Measurements from ENCODE around the gene TNFSF12.

TNFSF12 gene

DNA sequence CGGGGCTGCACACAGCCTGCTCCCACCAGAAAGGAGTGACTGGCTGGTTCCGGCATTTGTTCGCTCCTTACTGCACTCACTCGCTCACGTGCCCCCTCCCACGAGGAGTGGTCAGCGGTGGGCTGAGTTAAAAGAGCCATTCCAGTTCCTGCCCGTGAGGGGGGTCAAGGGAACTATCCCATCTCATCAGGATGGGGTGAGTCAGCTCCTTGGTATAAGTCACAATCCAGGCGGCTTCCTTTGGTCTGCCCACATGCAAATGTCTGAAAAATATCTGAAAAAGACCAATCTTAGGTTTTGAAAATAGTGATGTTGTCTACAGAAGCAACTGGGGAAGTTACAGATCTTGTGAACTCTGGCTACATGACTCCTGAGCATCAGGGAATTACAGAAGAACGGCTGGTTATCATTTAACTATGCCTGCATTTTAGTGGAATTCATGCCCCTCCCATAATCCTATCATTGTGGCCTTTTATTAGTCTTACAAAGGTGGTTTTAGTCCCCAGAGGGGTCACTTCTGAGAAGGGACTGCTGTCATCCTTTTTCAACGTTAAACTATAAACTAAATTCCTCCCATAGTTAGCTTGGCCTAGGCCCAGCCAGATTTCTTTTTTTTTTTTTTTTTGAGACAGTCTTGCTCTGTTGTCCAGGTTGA lies 9.8 kb upstream of the TNFSF12 start:
- FAIRE-seq (no peak), DNase-seq (ENCODE audit: extremely low spot score, insufficient read length, low read depth) (no peak)

DNA sequence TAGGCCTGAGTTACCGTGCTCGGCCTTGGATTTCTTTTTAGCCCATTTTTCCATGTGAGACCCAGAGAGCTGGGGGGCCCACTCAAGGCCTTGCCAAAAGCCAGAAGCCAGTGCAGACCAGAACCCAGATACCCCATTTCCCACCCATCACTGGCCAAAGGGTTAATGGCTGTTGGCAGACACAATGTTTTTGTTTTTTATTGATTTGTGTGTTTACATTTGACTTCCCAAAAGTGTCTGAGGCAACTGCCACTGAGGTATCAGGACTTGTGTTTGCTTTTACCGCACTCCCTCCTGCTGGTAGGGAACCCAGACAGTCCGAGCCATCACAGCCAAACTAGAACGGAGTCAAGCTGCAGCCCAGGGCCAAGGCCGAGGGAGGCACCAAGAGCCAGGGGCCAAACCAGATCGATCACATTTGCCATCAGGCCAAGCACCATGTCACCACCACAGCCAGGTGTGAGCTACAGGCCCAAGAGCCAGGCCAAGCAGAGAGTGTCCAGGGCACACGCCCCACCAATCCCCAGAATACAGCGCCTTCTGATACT lies 7.7 kb upstream of the TNFSF12 start:
- FAIRE-seq (no peak), DNase-seq (ENCODE audit: extremely low spot score, insufficient read length, low read depth) (no peak)

GRCh38 chr17:7544911-7545310 lies 3.9 kb upstream of the TNFSF12 start:
- FAIRE-seq = no peak

GRCh38 chr17:7549401-7550055 lies 670 bp downstream of the TNFSF12 start:
- DNase-seq (ENCODE audit: extremely low spot score, insufficient read length, low read depth) (no peak), FAIRE-seq (peak; percentile 41)

More at GRCh38 chr17:7544911-7545310, 3.9 kb upstream of the TNFSF12 start:
- DNase-seq (ENCODE audit: extremely low spot score, insufficient read length, low read depth) = no peak

DNA sequence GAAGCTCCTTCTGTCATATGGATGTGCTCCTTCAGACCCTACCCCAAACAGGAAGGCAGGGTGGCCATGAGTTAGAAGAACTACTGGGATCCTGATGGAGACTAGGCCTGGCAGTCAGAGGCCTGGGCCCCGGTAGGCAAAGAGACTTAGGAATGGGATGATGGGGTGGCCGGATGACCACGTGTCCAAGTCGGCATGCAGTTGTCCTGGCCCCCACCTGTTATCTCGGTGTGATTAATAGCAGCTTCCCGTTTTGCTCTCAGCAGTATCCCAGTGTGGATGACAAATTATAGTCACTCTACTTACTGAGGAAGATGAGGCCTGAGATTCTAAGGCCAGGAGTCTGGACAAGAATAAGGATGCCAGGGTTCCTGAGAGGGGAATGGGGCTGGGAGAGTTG lies 1.5 kb downstream of the TNFSF12 start:
- no peak for DNase-seq (ENCODE audit: extremely low spot score, insufficient read length, low read depth)

DNA sequence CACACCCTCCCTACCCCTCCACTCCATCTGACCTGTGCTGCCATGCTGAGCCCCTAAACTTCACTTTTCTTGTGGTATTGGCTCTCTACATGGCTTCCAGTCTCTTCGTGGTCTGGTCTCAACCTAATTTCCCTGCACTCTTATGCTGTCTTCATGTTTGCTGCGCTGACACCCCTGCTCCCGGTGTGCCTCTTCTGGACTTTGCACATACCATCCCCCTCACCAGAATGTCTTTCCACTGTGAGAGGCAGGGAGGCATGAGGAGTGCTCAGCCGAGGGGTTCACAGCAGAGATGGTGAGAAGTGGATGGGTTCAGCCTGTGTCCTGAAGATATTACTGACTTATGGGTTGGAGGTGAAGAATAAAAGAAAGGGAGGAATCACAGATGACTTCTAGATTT lies 2.5 kb downstream of the TNFSF12 start:
- DNase-seq (ENCODE audit: extremely low spot score, insufficient read length, low read depth) (no peak), FAIRE-seq (no peak)

More for the DNA sequence above, 1.5 kb downstream of the TNFSF12 start:
- FAIRE-seq = no peak

GRCh38 chr17:7552621-7553051 lies 3.8 kb downstream of the TNFSF12 start:
- peak; percentile 97 for FAIRE-seq

GRCh38 chr17:7553356-7553755 lies 4.5 kb downstream of the TNFSF12 start:
- FAIRE-seq = peak; percentile 56
- no peak for DNase-seq (ENCODE audit: extremely low spot score, insufficient read length, low read depth)

More at GRCh38 chr17:7552621-7553051, 3.8 kb downstream of the TNFSF12 start:
- DNase-seq (ENCODE audit: extremely low spot score, insufficient read length, low read depth) = peak; percentile 57

DNA sequence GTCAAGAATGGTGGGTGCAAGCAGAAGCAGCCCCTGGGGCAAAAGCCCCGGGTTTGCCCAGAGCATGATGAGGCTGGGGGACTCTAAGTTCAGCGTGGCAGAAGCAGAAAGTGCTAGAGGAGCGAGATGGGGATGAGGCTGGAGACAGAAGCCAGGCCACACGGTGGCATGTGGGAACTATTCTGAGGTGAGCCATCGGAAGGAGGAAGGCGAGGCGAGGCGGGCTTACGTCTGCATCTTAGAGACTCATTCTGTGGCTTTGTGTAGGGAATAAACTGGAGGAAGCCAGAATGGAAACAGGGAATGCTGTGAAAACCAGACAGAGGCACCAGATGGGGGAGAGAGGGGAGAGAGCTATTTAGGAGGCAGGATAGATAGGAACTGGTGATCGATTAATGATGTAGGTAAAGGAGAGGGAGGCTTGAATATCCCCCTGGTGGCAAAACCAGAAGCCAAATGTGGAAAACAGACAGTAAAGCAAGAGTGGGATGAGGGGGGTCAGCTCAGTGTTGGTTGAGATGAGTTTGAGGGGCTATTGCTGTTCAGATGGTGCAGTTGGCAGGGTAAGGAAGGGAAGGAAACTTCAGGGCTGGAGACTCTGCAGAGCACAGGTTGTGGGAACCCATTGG lies 6.6 kb downstream of the TNFSF12 start:
- no peak for FAIRE-seq
- DNase-seq (ENCODE audit: extremely low spot score, insufficient read length, low read depth) = no peak

DNA sequence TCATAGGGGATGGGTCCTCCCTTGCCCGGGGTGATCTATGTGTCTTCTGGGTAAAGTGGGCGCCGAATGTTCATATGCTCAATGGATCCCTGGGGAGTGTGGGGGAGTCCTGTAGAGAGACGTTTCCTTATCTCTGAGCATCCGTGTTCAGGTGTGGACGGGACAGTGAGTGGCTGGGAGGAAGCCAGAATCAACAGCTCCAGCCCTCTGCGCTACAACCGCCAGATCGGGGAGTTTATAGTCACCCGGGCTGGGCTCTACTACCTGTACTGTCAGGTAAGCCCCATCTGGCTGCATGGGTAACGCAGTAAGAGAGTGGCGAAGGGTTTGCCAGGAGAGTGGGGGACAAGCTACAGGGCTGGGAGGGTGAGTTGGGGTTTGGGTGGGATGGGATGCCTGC lies 7.8 kb downstream of the TNFSF12 start:
- DNase-seq (ENCODE audit: extremely low spot score, insufficient read length, low read depth) (no peak), FAIRE-seq (no peak)

- no peak for DNase-seq (ENCODE audit: extremely low spot score, insufficient read length, low read depth)
- no peak for FAIRE-seq
These were observed 8.4 kb downstream of the TNFSF12 start for GRCh38 chr17:7557147-7557764.

DNA sequence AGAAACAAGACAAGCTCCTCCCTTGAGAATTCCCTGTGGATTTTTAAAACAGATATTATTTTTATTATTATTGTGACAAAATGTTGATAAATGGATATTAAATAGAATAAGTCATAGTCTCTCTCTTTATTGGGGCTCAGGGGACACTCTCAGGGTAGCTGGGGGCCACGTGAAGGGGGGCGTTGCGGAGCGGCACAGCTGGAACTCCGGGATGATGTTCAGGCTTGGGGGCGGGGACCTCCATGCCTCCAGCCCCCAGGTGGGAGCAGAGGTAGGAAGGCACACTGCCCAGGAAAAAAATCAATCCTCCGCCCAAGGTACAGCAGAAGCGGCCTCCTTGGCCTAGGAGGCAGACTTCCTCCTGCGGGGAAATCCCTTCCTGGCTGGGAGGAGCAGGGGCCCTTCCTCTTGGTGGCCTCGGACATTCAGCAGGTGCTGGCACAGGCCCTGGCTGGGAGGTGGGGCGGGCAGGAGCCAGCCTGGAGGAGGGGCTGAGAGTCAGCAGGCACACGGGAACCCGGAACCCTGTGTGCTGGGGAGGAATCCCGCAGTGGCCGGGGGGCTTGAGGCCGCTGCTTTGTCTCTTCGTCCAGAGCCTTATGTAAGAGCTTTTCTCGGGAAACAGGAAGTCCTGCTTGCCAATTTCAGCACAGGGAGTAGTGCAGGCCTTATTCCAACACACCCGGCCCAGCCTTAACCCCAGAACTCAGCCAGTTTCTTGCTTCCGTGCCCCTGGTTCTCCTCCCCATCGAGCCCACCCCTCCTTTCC lies 9.1 kb downstream of the TNFSF12 start:
- DNase-seq (ENCODE audit: extremely low spot score, insufficient read length, low read depth) = no peak
- peak; percentile 95 for FAIRE-seq

DNA sequence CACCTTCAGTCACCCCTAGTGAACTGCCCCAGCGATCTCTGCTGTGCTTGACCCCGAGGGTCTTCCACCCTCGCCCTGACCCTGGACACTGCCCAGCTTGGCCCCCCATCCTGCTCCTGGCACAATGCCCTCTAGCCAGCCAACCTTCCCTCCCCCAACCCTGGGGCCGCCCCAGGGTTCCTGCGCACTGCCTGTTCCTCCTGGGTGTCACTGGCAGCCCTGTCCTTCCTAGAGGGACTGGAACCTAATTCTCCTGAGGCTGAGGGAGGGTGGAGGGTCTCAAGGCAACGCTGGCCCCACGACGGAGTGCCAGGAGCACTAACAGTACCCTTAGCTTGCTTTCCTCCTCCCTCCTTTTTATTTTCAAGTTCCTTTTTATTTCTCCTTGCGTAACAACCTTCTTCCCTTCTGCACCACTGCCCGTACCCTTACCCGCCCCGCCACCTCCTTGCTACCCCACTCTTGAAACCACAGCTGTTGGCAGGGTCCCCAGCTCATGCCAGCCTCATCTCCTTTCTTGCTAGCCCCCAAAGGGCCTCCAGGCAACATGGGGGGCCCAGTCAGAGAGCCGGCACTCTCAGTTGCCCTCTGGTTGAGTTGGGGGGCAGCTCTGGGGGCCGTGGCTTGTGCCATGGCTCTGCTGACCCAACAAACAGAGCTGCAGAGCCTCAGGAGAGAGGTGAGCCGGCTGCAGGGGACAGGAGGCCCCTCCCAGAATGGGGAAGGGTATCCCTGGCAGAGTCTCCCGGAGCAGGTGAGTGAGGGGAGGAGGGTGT lies 9.9 kb downstream of the TNFSF12 start, which contains the start of gene TNFSF13:
Gene TNFSF13 (plus strand): TSS at position 207 of the 776 bp plus-strand sequence. CDS start 290 bp downstream, at position 497.
- FAIRE-seq (peak; percentile 29), DNase-seq (ENCODE audit: extremely low spot score, insufficient read length, low read depth) (no peak)

DNA sequence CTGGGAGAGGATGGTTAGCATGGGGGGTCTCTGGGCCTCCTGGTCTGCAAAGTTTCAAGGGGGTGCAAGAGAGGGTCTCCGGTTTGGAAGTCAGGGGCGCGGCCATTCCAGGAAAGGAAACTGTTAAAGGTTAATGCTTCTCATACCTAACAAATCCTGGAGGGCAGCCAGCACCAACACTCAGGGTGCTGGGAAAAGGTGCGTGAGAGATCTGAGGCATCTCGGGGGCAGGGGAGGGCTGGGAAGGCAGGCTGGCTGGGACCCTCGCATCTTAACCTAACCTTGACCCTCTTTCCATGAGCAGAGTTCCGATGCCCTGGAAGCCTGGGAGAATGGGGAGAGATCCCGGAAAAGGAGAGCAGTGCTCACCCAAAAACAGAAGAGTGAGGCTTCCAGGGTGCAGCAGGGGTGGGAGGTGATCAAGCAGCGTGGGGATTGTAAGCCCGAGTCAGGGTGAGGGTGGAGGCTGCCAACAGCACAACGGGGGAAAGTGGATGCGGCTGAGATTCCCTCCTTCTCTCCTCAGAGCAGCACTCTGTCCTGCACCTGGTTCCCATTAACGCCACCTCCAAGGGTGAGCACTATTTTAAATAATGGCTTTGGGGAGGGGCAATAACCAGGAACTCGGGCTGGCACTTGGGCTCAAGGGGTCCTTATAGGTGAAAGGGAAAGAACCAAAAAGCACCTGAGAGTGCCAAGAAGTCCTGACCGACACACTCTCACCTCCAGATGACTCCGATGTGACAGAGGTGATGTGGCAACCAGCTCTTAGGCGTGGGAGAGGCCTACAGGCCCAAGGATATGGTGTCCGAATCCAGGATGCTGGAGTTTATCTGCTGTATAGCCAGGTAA lies 10.7 kb downstream of the TNFSF12 start:
- no peak for DNase-seq (ENCODE audit: extremely low spot score, insufficient read length, low read depth)
- no peak for FAIRE-seq

DNA sequence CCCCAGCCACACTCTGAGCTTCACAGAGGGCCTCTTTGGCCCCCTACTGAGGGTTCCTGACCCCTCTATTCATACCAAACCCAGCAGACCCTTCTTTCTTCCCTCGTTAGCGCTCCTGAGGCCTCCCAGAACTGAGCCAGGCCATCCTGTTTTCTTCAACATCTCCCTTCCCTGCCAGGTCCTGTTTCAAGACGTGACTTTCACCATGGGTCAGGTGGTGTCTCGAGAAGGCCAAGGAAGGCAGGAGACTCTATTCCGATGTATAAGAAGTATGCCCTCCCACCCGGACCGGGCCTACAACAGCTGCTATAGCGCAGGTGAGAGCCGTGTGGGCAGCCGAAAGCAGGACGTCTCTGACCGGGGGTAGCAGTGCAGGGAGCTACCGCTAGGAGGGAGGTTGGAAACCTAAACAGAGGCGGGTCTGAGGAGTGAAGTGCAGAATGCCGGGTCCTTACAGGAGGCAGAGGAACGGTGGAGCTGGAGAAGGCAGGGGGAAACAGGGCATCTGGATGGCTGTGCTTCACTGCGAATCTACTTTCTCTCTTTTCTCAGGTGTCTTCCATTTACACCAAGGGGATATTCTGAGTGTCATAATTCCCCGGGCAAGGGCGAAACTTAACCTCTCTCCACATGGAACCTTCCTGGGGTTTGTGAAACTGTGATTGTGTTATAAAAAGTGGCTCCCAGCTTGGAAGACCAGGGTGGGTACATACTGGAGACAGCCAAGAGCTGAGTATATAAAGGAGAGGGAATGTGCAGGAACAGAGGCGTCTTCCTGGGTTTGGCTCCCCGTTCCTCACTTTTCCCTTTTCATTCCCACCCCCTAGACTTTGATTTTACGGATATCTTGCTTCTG lies 11.5 kb downstream of the TNFSF12 start:
- DNase-seq (ENCODE audit: extremely low spot score, insufficient read length, low read depth) (no peak), FAIRE-seq (no peak)

DNA sequence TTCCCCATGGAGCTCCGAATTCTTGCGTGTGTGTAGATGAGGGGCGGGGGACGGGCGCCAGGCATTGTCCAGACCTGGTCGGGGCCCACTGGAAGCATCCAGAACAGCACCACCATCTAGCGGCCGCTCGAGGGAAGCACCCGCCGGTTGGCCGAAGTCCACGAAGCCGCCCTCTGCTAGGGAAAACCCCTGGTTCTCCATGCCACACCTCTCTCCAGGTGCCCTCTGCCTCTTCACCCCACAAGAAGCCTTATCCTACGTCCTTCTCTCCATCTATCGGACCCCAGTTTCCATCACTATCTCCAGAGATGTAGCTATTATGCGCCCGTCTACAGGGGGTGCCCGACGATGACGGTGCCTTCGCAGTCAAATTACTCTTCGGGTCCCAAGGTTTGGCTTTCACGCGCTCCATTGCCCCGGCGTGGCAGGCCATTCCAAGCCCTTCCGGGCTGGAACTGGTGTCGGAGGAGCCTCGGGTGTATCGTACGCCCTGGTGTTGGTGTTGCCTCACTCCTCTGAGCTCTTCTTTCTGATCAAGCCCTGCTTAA lies 12.2 kb downstream of the TNFSF12 start:
- DNase-seq (ENCODE audit: extremely low spot score, insufficient read length, low read depth) (peak; percentile 71), FAIRE-seq (peak; percentile 94)

Measured in GM18507 (cell line).